HAP-1 (cell line): Measurements from ENCODE around the gene RGL1.

Experiments
- DNase-seq, 2 experiments: peaks; one replicate each; pipeline ENCODE4 v3.0.0-alpha.2; 2016 to 2020; ENCODE audit warnings: low spot score in 2 of 2
- H3K27me3 ChIP-seq: fragments of 250-450 bp; sonication (Bioruptor Pico); 2 replicates; pipeline ENCODE4 v1.5.1; 2020; ENCODE audit warnings: low read depth, mild to moderate bottlenecking, moderate library complexity
- H3K36me3 ChIP-seq: fragments of 250-450 bp; sonication (Bioruptor Pico); replicated peaks from 2 replicates; pipeline ENCODE4 v1.5.1; 2020; ENCODE audit warnings: mild to moderate bottlenecking
- H3K4me1 ChIP-seq: fragments of 250-450 bp; sonication (Bioruptor Pico); 2 replicates; pipeline ENCODE4 v1.5.1; 2020; ENCODE audit warnings: mild to moderate bottlenecking
- H3K4me3 ChIP-seq: fragments of 250-450 bp; sonication (Bioruptor Pico); 2 replicates; pipeline ENCODE4 v1.5.1; 2020; ENCODE audit warnings: mild to moderate bottlenecking, moderate library complexity
- H3K9me3 ChIP-seq: fragments of 250-450 bp; sonication (Bioruptor Pico); 2 replicates; pipeline ENCODE4 v1.5.1; 2020; ENCODE audit warnings: mild to moderate bottlenecking, moderate library complexity
- in situ Hi-C: fragments of 300-500 bp; cut with MboI; formaldehyde crosslinking; loops from 3 replicates; pipeline ENCODE4 v1.14.3; 2020; ENCODE audit warnings: low sequenced_read_pairs, inconsistent platforms, mixed read lengths

RGL1 gene

GRCh38 chr1:183916574-183916973 is 111.7 kb downstream of the RGL1 start:
- no peaks in the 10 kb centered on the region for H3K36me3 ChIP-seq
- DNase-seq = no peak
- no peaks in the 10 kb centered on the region for H3K4me1 ChIP-seq
- in situ Hi-C loops = loop anchor here (10.0 kb wide), 1 partner anchor 272 kb away; no protein-coding TSS in a partner anchor
- no peaks in the 10 kb centered on the region for H3K27me3 ChIP-seq
- H3K4me3 ChIP-seq = no peak overlapping the region
- no peaks in the 10 kb centered on the region for H3K9me3 ChIP-seq

GRCh38 chr1:183918589-183918988 is 113.7 kb downstream of the RGL1 start:
- Histone ChIP-seq H3K36me3 (no peaks in the 10 kb centered on the region), H3K27me3 (no peaks in the 10 kb centered on the region), H3K4me1 (no peaks in the 10 kb centered on the region), H3K4me3 (no peak overlapping the region), H3K9me3 (no peaks in the 10 kb centered on the region)
- in situ Hi-C loops = loop anchor here (10.0 kb wide), 1 partner anchor 274 kb away; no protein-coding TSS in a partner anchor
- DNase-seq = no peak

GRCh38 chr1:183920651-183921050 is 115.7 kb downstream of the RGL1 start:
- Histone ChIP-seq H3K4me3 (no peak overlapping the region), H3K36me3 (no peaks in the 10 kb centered on the region), H3K27me3 (no peaks in the 10 kb centered on the region), H3K4me1 (no peaks in the 10 kb centered on the region), H3K9me3 (no peaks in the 10 kb centered on the region)
- DNase-seq = no peak
- in situ Hi-C loops = no loop called here

GRCh38 chr1:183922197-183922596 is 117.3 kb downstream of the RGL1 start:
- H3K9me3 ChIP-seq = no peaks in the 10 kb centered on the region
- no peaks in the 10 kb centered on the region for H3K36me3 ChIP-seq
- no peaks in the 10 kb centered on the region for H3K4me1 ChIP-seq
- in situ Hi-C loops = no loop called here
- H3K27me3 ChIP-seq = no peaks in the 10 kb centered on the region
- H3K4me3 ChIP-seq = no peak overlapping the region
- no peak for DNase-seq

- H3K4me3 ChIP-seq = no peak overlapping the region
- in situ Hi-C loops = no loop called here
- DNase-seq = no peak
Observed at GRCh38 chr1:183925947-183926346, 121.0 kb downstream of the RGL1 start.

GRCh38 chr1:183926983-183927382 is 122.1 kb downstream of the RGL1 start:
- Histone ChIP-seq H3K4me3 (no peak overlapping the region), H3K9me3 (no peaks in the 10 kb centered on the region), H3K36me3 (no peaks in the 10 kb centered on the region), H3K27me3 (no peaks in the 10 kb centered on the region), H3K4me1 (no peaks in the 10 kb centered on the region)
- in situ Hi-C loops = no loop called here
- DNase-seq = no peak

More at GRCh38 chr1:183925947-183926346, 121.0 kb downstream of the RGL1 start:
- Histone ChIP-seq H3K4me1 (no peaks in the 10 kb centered on the region), H3K9me3 (no peaks in the 10 kb centered on the region), H3K27me3 (no peaks in the 10 kb centered on the region), H3K36me3 (no peaks in the 10 kb centered on the region)

GRCh38 chr1:183931646-183932271 is 126.8 kb downstream of the RGL1 start:
- no peak overlapping the region for H3K4me3 ChIP-seq
- in situ Hi-C loops = no loop called here
- no peaks in the 10 kb centered on the region for H3K36me3 ChIP-seq
- no peak for DNase-seq
- H3K4me1 ChIP-seq = no peaks in the 10 kb centered on the region
- H3K9me3 ChIP-seq = no peaks in the 10 kb centered on the region
- no peaks in the 10 kb centered on the region for H3K27me3 ChIP-seq

GRCh38 chr1:183932412-183932811 is 127.5 kb downstream of the RGL1 start:
- Histone ChIP-seq H3K9me3 (no peaks in the 10 kb centered on the region), H3K27me3 (no peaks in the 10 kb centered on the region), H3K4me1 (no peaks in the 10 kb centered on the region), H3K4me3 (no peak overlapping the region), H3K36me3 (no peaks in the 10 kb centered on the region)
- DNase-seq = no peak
- in situ Hi-C loops = no loop called here

- no peaks in the 10 kb centered on the region for H3K4me1 ChIP-seq
- in situ Hi-C loops = no loop called here
Observed at GRCh38 chr1:183933528-183934179, 128.7 kb downstream of the RGL1 start.

GRCh38 chr1:183934314-183934713 is 129.4 kb downstream of the RGL1 start:
- in situ Hi-C loops = no loop called here
- Histone ChIP-seq H3K9me3 (no peaks in the 10 kb centered on the region), H3K4me1 (no peaks in the 10 kb centered on the region), H3K4me3 (no peak overlapping the region), H3K27me3 (no peaks in the 10 kb centered on the region), H3K36me3 (no peaks in the 10 kb centered on the region)
- DNase-seq = no peak

More at GRCh38 chr1:183933528-183934179, 128.7 kb downstream of the RGL1 start:
- no peak for DNase-seq
- H3K9me3 ChIP-seq = no peaks in the 10 kb centered on the region
- no peak overlapping the region for H3K4me3 ChIP-seq
- no peaks in the 10 kb centered on the region for H3K27me3 ChIP-seq
- H3K36me3 ChIP-seq = no peaks in the 10 kb centered on the region

- Histone ChIP-seq H3K36me3 (no peaks in the 10 kb centered on the region), H3K4me3 (no peak overlapping the region), H3K4me1 (no peaks in the 10 kb centered on the region), H3K27me3 (no peaks in the 10 kb centered on the region), H3K9me3 (no peaks in the 10 kb centered on the region)
- no peak for DNase-seq
- in situ Hi-C loops = no loop called here
Observed at GRCh38 chr1:183936009-183936408, 131.1 kb downstream of the RGL1 start.

GRCh38 chr1:183936791-183937190 is 131.9 kb downstream of the RGL1 start:
- Histone ChIP-seq H3K4me3 (no peak overlapping the region), H3K27me3 (no peaks in the 10 kb centered on the region), H3K9me3 (no peaks in the 10 kb centered on the region), H3K36me3 (no peaks in the 10 kb centered on the region), H3K4me1 (no peaks in the 10 kb centered on the region)
- in situ Hi-C loops = no loop called here
- DNase-seq = no peak

GRCh38 chr1:183937611-183938010 is 132.7 kb downstream of the RGL1 start:
- DNase-seq = no peak
- H3K27me3 ChIP-seq = no peaks in the 10 kb centered on the region
- H3K9me3 ChIP-seq = no peaks in the 10 kb centered on the region
- no peaks in the 10 kb centered on the region for H3K36me3 ChIP-seq
- in situ Hi-C loops = no loop called here
- no peak overlapping the region for H3K4me3 ChIP-seq
- no peaks in the 10 kb centered on the region for H3K4me1 ChIP-seq

GRCh38 chr1:183941001-183941400 is 136.1 kb downstream of the RGL1 start:
- no peaks in the 10 kb centered on the region for H3K27me3 ChIP-seq
- no peaks in the 10 kb centered on the region for H3K9me3 ChIP-seq
- H3K4me1 ChIP-seq = peaks cover 13% of the 10 kb centered on the region
- in situ Hi-C loops = no loop called here
- H3K4me3 ChIP-seq = no peak overlapping the region
- no peak for DNase-seq
- H3K36me3 ChIP-seq = no peaks in the 10 kb centered on the region
